Bone marrow (tissue), 2 donors: ENCODE results near the gene STK38L.

Source experiments
- DNase-seq, 2 donors: peaks; one replicate each; lab custom pipeline; 2025; lab: John Stamatoyannopoulos, UW

STK38L gene

DNA sequence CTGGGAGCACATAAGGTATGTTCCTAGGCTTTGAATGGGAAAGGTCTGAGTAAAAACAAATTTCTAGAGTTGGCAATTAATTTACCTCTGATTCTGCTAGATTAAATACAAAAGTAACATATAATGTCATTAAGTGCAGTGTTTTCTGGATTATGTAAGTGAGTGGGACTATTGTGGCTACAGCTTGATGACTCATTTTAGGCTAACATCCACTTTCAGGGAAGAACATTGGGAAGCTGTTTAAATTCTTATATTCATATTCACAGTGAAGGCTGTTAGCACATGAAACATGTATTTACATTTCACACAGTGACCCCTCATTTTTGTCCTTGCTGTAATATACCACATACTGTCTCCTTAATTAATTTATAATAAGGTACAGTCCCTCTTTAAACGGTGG lies 75.3 kb downstream of the STK38L start:
- DNase-seq: no peak

DNA sequence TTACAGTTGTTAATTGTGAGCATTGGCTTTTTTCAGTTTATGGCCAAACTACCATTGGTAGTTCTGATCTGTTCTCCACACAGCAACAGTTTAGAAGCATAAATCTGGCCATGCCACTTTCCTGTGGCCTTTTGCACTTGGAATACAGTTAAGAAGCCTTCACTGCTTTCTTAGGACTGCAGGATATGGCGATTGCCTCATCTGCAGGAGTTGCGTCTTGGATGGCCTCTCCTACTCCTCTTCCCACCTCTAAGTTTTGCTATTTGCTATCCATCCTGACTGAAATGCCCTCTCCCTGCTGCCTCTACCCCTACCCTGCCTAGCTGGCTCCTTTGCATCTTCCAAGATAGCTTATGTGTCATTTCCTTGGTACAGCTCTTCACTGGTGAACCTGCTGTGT lies 75.8 kb downstream of the STK38L start:
- no peak for DNase-seq

DNA sequence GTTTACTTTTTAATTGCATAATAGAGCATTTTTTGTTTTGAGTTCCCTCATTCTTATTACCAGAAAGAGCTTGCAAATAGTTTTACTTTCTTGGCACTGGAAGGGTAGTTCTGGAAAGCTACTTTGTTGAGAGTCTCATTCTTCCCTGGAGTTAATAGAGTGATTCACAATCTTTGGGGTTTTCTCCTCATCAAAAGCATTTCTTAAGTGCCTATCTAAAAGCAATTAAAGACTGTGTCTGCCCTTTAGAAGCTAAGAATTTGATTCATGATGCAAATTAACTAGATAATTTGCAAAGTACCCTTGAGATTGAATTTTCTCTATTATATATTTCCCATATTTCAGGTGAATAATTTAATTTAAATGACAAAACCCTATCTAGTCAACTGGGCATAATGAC lies 80.4 kb downstream of the STK38L start:
- no peak for DNase-seq

- DNase-seq: no peak
Observed at GRCh38 chr12:27330846-27331245, 86.8 kb downstream of the STK38L start.

- DNase-seq: peak in 1 of 2 donors; percentile 89
Observed at GRCh38 chr12:27331291-27331926, 87.3 kb downstream of the STK38L start.

- DNase-seq: no peak
Observed at GRCh38 chr12:27331927-27332324, 87.8 kb downstream of the STK38L start.

DNA sequence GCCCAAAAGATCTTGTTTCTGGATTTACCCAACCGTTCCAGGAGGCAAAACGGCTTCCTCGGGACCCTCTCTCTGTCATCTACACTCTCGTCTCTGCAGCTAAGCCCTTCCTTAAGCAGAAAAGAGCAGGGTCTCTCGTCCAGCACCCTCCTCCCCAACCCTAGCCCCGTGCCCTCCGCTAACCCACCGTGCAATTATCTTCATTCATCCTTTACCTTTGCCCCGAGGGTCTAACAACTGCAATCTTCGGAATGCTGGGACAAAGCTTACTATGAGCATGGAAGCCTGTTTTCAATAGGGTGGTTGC lies 88.3 kb downstream of the STK38L start:
- DNase-seq: no peak

DNA sequence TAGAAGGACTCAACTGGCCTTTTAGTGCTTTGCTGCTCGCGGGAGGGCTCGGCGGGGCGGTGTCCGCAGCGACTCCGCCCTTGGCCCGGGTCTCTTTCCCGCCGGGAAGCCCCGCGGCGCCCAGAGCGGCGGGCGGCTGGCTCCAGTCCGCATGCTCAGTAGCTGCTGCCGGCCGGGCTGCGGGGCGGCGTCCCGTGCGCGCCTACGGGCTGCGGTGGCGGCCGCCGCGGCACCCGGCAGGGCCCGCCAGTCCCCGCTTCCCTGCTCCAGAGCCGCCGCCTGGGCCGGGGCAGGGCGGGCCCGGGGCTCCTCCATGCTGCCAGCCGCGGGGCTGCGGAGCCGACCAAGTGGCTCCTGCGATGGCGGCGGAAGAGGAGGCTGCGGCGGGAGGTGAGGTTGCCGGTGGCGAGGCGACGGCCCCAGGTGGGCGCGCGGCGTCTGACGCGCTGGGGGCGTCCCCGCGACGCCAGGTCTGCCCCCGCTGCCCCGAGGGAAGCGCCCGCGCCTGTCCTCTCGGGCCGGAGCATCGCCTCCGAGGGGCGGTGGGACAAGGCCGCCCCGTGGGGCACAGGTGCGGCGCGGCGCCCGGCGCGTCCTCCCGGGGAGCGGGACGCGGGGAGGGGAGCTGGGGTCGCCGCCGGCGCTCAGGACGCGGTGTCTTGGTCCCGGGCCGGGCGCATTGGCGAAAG lies 88.8 kb downstream of the STK38L start, which contains the start of gene BMAL2:
Gene BMAL2, plus strand, starts transcription at position 123 of the 689 bp plus-strand sequence. Its CDS starts 237 bp downstream, at position 360.
- DNase-seq: peak in 1 of 2 donors; percentile 34

DNA sequence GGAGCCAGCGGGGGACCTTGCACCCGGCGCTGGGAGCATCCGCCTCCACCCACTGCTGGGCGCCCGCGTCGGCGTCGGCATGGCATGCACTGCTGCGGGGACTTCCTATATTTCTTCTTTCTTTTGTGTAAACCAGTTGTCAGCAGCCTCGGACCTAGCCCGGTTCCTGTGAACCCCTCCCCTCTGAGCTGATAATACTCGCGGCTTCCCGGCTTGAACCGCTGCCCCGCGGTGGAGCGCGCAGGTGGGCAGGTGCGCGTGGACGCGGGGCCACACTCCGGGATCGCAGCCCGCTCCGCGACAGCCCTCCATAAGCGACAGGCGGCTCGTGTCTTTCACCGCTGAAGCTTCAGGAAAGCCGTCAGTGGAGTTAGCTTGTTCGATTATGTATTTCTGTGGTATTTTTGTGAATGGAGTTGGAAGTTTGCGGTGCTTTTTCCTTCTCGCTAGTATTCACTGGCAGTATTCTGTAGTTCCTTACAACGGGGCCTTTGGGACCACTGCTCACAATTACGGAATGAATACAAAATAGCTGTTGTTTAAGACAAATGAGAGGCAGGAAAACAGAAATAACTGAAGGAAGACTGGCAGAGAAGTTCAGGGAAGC lies 89.4 kb downstream of the STK38L start:
- DNase-seq: peak; percentile 46 to 47

DNA sequence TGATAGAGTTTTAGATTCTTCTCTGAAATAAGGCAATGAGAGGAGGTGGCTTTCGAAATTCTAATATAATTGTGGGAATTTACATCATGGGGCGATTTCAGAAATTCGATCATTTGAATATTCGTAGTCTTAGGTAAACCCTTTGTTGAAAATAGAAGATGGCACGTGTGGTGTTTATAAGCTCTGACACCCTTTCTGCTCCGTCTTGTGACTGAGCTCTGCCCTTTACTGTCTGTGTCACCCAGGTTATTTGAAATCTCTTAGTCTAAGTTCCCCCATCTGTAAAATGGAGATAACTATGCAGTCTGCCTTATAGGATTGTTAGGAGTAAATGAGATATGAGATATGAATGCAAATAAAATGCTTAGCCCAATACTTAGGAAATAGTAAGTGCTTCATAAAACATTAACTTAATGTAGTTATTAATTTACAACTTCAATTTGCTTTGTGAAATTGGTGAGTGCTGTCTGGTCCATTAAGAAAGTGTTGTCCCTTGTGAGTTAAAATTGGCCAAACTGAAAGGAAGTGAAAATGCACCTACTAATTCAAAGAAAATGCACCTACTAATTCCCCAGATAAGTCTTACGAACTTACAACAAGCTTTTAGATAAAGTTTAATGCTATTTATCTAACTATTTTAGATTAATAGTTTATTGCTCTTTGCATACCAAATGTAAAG lies 90.1 kb downstream of the STK38L start:
- DNase-seq: no peak

DNA sequence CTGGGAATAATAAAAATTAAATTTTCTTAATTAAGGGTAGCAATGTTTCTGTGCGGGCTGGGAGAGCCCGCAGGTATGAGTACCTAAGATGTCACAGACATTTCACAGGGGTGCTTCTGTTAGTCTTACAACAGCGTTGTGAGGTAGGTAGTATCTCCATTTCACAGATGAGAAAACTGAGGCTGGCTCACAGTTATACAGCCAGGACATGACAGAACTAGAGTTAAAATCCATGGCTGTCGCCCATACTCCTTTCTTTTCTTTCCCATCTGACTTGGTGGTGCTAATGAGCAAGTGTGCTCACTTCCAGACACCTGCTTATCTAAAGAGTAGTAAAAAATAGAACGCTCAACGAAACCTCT lies 90.6 kb downstream of the STK38L start:
- no peak for DNase-seq

DNA sequence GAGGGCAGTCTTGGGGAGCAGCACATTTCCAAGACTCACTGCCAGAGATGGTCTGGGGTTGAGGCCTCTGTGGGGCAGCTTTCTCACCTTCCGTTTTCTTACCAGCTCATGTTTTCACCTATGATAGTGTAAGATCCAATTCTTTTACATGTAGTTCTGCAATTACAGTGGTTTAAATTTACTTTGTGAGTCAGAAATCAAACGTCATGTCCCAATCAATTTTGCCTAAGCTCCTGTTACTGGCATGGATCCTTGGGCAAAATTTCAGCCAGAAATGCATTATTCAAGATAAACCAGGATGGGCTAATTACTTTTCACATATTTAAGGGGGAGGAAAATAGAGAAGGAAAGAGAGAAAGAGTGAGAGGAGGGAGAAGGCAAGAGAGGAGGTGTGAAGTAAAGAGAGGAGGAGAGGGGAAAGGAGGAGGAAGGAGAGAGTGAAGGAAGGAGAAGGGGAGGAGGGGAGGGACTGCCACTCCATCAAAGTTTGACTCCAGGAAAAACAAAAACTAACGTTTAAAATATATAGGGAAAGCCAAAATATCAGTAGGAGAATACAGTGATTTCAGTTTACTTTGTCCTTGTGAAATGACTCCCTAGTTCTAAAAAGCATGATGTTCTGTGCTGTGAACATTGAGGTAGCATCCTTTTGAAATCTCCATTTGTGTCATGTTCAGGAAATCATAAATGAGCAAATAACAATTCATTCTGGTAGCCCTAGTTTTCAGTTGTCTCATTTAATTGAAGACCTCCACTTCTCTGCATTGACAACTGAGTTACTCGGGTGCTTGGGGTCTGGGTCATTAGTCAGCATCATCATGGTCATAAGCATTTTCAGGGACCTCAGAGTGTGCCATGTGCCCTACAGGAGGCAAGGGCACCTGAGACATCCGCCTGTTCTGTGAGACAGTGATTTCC lies 91.5 kb downstream of the STK38L start:
- no peak for DNase-seq

DNA sequence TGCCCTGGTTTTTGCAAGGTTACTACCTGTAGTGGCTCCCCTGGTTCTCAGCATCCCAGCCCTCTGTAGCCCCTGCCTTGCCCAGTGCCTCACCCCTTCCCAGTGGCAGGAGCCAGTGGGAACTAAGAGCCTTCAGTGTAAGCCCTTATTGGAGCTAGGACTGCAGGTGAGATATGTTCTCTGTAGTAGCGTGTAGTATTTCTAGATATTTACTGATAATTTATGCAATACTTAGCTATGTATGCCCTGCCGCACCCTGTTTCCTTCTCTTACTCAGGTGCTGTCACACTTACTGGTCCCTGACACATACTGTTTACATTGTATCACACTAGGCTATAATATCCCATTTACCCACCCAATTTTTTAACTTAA lies 92.2 kb downstream of the STK38L start:
- DNase-seq: no peak

DNA sequence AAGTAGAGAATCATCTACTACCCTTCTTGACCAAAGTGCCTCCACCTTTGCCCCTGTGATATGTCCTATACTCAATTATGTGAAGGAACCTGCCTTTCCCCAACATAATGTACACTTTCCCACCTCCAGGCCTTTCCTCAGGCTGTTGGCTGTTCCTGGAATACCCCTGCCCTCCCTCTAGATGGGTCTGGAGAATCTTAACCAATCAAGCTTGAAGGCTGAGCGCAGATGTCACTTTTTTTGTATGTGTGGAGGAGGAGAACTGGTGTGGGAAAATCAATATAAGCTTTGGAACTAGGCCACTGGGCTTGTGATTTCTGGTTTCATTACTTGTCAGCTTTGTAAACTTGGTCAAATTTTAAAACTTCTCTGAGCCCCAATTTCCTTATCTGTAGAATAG lies 93.3 kb downstream of the STK38L start:
- no peak for DNase-seq

GRCh38 chr12:27338473-27338872 lies 94.4 kb downstream of the STK38L start:
- no peak for DNase-seq

GRCh38 chr12:27340971-27341370 lies 96.9 kb downstream of the STK38L start:
- no peak for DNase-seq

DNA sequence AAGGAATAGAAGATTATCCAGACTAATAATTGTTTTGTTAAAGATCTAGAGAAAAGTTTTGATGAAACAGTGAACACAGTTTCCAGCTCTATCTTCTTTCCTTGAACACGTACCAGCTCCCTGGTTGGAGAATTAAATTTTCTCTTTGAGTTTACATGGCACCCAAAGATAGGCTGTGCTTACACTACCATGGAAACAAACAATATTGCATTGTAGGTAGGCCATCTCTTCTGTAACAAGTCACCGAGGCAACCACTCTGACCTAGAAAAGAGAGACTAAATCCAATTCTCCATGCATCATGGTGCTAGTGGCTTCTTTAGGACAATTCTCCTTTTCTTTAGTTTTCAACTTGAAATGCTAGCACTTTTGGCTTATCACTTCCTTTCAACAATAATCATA lies 98.5 kb downstream of the STK38L start:
- DNase-seq: no peak

GRCh38 chr12:27343255-27344000 lies 99.3 kb downstream of the STK38L start:
- no peak for DNase-seq

DNA sequence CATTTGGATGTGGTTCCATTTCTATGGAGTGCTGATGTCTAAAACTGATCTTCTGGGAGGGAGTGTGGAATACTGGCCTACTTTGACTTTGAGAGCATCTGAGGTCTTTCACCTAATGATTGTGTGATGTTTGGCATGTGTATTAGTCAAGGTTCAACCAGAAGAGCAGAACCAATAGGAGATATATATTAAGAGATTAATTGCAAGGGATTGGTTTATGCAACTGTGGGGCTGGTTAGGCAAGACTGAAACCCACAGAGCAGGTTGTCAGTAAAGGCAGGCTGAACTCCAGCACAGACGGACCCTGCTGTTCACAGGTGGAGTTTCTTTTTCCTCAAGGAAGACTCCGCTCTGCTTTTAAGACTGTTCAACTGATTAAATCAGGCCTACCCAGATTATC lies 100.2 kb downstream of the STK38L start:
- DNase-seq: no peak

DNA sequence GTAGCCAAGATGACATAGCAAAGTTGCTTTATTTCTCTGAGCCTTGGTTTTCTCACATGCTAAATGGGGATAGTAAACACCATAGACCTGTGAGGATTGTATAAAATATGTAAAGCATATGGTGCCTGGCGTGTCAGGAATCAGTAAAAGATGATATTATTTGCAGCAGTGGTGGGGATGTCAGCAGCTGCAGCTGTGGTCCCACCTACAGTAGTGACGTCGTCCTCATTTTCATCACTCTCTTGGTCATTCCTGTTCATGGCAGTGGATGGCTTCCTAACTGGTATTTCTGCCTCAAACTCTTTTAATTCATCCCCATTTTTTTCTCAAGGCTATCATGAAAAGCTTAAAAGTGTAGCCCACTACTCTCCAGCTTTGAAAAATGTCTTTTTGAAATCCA lies 100.7 kb downstream of the STK38L start:
- no peak for DNase-seq

DNA sequence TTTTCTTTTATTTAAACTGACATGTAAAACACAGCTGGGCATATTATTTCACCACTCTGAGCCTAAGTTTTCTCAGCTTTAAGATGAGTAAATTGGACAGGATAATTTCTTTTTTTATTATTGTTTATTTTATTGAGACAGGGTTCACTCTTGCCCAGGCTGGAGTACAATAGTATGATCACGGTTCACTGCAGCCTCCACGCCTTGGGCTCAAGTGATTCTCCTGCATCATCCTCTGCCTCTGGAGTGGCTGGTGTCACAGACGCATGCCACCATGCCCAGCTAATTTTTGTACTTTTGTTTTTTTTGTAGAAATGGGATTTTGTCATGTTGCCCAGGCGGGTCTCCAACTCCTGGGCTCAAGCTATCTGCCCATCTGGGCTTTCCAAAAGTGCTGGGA lies 101.3 kb downstream of the STK38L start:
- no peak for DNase-seq
